Right renal cortex interstitium (tissue), 3 donors: Measurements from ENCODE around the gene UBE2J1. TPM values are rescaled to one million over a fixed set of nuclear protein-coding genes. Genes with fewer than 3 reads are reported as not detected.
"Not testable (repeated sequence)": the region's sequence is repeated elsewhere in the genome, so short reads cannot be mapped to it uniquely, and the experiment has no call there.

Experiments used
- DNase-seq, 3 donors: peaks; one replicate each; pipeline ENCODE4 v3.0.0-alpha.2; 2013; ENCODE audit warnings: low read depth in 3 of 3, low spot score in 2 of 3
- polyA plus RNA-seq, 3 donors: library from polyadenylated mRNA; unstranded; fragments of 120-200 nt; gene quantifications; one replicate each; pipeline ENCODE4 v1.2.1, GENCODE V29; 2013; ENCODE audit not compliant: insufficient read length in 3 of 3

The UBE2J1 gene, protein sequence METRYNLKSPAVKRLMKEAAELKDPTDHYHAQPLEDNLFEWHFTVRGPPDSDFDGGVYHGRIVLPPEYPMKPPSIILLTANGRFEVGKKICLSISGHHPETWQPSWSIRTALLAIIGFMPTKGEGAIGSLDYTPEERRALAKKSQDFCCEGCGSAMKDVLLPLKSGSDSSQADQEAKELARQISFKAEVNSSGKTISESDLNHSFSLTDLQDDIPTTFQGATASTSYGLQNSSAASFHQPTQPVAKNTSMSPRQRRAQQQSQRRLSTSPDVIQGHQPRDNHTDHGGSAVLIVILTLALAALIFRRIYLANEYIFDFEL
- polyA plus RNA-seq, result 10 to 100 TPM; 56.2 to 63.4 (median 58.5) TPM

GRCh38 chr6:89352278-89353117, at the start of gene UBE2J1:
UBE2J1 (minus strand) TSS chr6:89352722; CDS start chr6:89352569, 153 bp downstream.
- DNase-seq, result peak in 2 of 3 donors; percentile 72 to 73

DNA sequence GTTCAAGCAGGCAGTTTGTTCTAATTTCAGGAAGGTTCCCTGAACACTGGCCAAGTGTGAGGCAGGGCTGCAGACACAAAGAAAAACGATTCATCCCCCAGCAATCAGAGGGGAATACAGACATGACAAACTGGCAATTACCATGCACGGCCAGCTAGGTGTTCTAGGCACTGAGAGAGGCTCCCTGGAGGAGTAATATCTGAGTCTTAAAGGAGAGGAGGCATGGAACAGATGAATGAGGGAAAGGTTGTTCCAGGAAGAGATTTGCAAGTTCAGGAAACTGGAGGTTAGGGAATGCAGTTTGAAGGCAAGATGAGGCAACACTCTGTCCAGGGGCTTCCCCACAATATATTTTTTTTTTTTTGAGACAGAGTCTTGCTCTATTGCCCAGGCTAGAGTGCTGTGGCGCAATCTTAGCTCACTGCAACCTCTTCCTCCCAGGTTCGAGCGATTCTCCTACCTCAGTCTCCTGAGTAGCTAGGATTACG, 48.4 kb upstream of the UBE2J1 start:
- no peak for DNase-seq

DNA sequence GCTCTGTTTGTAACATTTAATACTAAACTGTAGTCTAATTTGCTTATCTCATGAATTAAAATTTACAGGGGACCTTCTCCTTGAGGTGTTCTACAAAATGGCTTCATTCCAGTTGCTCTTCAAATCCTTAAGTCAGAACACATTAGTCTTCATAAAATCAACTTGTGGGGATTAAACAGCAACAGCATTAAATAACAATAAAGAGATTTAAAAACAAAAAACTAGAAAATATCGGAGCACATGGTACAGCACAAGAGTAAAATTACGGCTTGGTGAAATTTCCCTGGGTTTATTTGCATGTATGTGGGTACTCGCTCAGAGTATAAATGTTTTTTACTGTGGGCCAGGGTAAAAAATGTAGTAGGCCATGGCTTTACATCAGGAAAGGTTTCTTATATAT, 47.5 kb upstream of the UBE2J1 start:
- no peak for DNase-seq

DNA sequence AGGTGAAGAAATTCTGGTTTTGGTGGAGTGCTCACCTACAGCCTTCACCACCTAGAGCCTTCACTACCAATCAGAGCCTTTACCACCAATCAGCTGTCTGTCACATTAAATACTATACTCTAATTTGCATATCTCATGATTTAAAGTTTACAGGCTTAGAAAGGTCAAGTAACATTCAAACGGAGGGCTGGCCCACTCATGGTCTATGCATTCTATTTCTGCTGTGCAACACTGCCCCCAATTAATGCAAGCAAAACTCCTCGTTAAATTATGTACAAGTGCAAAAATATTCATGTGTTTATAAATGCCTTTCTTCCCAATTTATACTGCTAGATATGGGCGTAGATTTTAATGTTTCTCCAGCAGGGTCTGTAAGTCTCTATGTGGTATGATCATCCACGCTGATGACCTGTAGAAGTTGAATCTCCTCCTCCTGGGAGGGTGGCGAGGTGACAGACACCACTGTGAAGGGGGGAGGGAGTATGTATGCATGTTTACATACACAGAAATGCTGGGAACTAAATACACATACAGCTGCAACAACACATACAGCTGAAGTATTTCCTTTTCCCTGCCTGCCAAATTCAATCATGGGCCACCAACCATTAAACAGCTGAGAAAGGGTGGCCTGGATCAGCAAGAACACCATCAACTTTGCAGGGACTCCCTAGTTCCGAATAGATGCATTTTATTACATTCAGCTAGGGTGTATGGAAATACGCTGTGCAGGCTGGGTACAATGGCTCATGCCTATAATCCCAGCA, 46.4 kb upstream of the UBE2J1 start:
- DNase-seq, result no peak

DNA sequence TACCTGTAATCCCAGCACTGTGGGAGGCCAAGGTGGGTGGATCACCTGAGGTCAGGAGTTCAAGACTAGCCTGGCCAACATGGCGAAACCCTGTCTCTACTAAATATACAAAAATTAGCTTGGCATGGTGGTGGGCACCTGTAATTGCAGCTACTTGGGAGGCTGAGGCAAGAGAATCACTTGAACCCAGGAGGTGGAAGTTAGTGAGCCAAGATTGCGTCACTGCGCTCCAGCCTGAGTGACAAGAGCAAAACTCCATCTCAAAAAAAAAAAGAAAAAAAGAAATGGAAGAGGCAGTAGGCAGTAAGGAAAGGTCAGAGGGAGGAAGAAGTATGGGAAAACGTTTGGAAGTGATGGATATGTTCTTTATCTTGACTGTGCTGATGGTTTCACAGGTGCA, 45.4 kb upstream of the UBE2J1 start:
- DNase-seq, result not testable (repeated sequence)

DNA sequence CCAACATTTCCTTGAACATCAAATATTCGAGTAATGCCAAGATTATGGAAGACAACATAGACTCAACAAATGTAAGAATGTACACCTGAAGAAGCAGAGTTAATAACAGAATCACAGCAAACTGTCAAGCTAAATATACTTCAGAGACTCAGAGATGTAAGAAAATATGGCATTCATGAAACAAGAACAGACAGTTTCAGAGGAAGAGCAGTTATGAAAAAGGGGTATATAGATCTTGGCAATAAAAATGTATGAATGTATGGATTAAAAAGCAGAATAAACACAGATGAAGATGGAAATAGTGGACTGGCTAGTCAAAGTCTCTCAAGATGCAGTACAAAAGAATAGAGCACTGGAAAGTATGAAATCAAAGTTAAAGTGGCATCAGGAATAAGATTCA, 41.1 kb upstream of the UBE2J1 start:
- no peak for DNase-seq

GRCh38 chr6:89392823-89393222, 40.3 kb upstream of the UBE2J1 start:
- no peak for DNase-seq

GRCh38 chr6:89388846-89389245, 36.3 kb upstream of the UBE2J1 start:
- DNase-seq, result no peak

- no peak for DNase-seq
These were observed 35.1 kb upstream of the UBE2J1 start for GRCh38 chr6:89387516-89388201.

GRCh38 chr6:89386917-89387491, 34.5 kb upstream of the UBE2J1 start:
- no peak for DNase-seq

DNA sequence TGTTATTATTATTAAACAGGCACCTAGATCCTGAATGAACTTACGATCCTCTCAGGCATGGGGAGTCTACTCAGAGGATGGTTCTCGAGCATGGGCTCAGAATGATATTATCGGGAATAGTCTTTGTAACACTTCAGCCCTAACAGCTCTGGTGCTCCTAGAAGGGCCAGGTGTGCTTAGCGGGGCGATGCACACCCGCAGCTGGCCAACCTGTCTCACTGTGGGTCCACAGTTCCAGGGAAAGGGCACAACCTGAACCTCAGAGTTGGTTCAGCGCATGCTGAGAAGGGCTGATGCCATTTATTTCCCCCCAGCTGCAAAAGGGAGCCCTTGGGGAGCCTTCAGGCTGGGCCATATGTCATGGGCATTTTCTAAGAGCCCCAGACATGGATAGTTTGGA, 33.3 kb upstream of the UBE2J1 start:
- DNase-seq, result no peak

DNA sequence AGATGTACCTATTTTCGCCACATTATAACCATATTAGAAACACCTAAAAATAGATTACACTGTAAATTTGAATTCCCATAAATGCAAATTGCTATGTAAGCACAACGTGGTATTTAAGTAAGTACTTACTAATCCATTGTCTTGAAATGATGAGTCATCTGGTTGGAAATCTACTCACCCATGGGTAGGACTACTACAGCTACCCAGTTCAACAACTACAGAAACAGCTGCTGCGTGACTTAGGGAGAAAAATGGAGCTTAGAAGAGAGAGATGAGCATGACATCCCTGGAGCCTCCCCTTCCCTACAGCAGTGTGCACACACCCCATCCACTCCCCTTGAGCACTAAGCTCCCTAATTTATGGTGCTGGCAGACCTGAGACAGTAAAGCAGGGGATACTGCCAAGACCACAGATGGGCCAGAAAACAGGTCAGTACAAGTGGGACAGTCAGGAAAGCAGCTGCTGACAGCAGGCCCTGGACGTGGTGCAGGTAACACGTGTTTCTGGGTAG, 32.7 kb upstream of the UBE2J1 start:
- no peak for DNase-seq

DNA sequence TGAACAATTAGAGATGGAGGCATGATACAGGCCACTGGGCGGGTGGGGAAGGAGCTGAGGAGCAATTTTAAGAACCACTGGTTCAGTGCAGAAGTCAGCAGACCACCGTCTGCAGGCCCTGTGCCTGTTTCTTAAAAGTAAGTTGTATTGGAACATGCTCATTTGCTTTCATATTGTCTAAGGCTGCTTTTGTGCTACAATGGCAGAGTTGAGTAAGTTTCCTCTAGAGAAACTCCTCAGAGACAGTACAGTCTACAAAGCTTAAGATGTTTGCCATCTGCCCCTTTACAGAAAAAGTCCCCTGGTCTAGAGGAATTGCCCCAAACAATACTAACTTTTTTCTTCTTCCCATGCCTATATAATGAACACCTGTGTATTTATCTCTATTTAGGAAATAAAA, 28.5 kb upstream of the UBE2J1 start:
- no peak for DNase-seq

GRCh38 chr6:89379281-89379680, 26.8 kb upstream of the UBE2J1 start:
- no peak for DNase-seq

GRCh38 chr6:89378628-89379027, 26.1 kb upstream of the UBE2J1 start:
- DNase-seq, result no peak

- peak in 2 of 3 donors; percentile 50 to 56 for DNase-seq
These were observed 23.1 kb upstream of the UBE2J1 start for GRCh38 chr6:89375427-89376267.

DNA sequence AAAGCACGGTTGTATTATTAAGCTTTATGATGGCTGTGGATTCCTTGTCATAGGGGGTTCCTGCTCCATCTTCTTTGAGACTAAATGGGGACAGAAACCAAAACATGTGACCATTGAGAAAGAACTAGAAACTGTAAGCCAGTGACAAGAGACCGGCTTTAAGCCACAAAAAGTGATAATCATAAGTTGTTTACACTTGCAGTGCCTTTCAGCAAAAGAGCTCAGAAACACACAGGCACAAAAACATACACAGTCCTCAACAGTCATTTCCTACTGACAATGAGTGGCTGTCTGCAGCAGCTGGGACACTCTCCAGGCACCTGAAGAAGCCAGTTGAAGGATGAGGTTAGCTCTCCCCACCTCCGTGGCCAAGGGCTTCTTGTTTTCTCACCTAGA, 20.0 kb upstream of the UBE2J1 start:
- DNase-seq, result no peak

DNA sequence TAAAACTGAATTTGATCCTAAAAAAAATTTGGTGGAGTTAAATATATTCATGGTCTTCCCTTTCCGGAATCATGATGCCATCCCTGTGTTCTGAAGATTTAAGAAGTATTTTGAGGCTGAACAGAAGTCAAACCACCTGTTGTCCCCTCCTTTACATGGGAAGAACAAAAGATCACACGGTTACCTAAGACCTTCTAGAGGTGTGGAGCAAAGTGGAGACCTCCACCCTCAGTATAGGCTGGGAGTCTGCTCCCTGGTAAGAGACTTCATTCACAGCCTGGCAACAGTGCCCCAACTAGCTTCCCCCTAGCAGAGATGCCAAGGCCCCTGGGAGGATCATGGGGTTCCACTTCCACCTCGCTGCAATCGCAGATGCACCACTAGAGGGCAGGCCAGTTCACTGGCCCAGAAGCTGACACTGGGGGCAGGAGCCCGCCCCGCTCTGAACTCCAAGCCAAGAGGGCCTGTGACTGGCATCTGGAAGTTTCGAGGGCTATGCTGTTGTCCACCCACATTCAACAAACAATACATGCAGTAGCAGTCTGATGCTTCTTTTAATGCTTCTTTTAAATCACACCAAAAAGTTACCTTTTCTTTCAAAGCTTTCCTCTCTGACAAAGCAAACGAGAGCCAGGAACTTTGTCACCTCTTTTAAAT, 19.5 kb upstream of the UBE2J1 start:
- DNase-seq, result no peak
